T-cell (primary cell): ENCODE measurements around the gene RBM15. TPM values are rescaled to one million over a fixed set of nuclear protein-coding genes. Genes with fewer than 3 reads are reported as not detected.

Experiments used
- ATAC-seq, 4 experiments: fragments of 200-7000 bp in 3 of 4; fragments of 150-1000 bp in 1 of 4; cut with Tn5 transposase; replicated peaks in 1 of 4; 1 replicate in 3 of 4; 2 replicates in 1 of 4; pipeline ENCODE4 v1.10.0; 2021; ENCODE audit warnings: moderate library complexity in 3 of 4, mild to moderate bottlenecking in 2 of 4, moderate number of reproducible peaks in 1 of 4
- CTCF ChIA-PET, 2 donors: fragments of 300-600 bp; sonication (Branson Sonifier 250); formaldehyde crosslinking; loops; one replicate each; lab custom pipeline; 2022; ENCODE audit warnings: antibody characterized with exemption in 2 of 2; lab: Charles Lee
- POLR2A ChIA-PET, 2 donors: fragments of 300-600 bp; sonication (Branson Sonifier 250); formaldehyde crosslinking; loops; one replicate each; lab custom pipeline; 2022; ENCODE audit warnings: antibody characterized with exemption in 2 of 2; lab: Charles Lee
- DNase-seq, 35 experiments: peaks; one replicate each; pipeline versions ENCODE4 v3.0.0 to v3.0.0-alpha.2; 2013 to 2023
- H3K27ac ChIP-seq: one replicate; pipeline ENCODE4 v1.5.1; 2013; ENCODE audit warnings: low read length
- H3K27me3 ChIP-seq, 2 experiments: replicated peaks in 1 of 2; 1 replicate in 1 of 2; 2 replicates in 1 of 2; pipeline versions ENCODE4 v1.6.1 to v1.7.0; 2013; ENCODE audit warnings: low read length in 1 of 2, mixed read lengths in 1 of 2; ENCODE audit not compliant: control insufficient read depth in 2 of 2, insufficient read depth in 2 of 2; ENCODE audit errors: extremely low read depth in 1 of 2
- H3K36me3 ChIP-seq, 2 donors: 1 replicate in 1 of 2; 2 replicates in 1 of 2; pipeline versions ENCODE4 v1.6.1 to v1.7.0; 2013; ENCODE audit warnings: low read length in 1 of 2; ENCODE audit not compliant: control insufficient read depth in 2 of 2, insufficient read depth in 1 of 2; ENCODE audit errors: extremely low read depth in 1 of 2
- H3K4me1 ChIP-seq, 2 experiments: 1 replicate in 1 of 2; 2 replicates in 1 of 2; pipeline versions ENCODE4 v1.6.1 to v1.7.0; 2013; ENCODE audit warnings: low read length in 2 of 2, mixed read lengths in 1 of 2; ENCODE audit not compliant: insufficient read depth in 2 of 2, control insufficient read depth in 1 of 2; ENCODE audit errors: extremely low read depth in 1 of 2
- H3K4me3 ChIP-seq, 2 donors: 1 replicate in 1 of 2; 2 replicates in 1 of 2; pipeline versions ENCODE4 v1.5.1 to v1.7.0; 2013; ENCODE audit warnings: mild to moderate bottlenecking in 2 of 2, low read length in 1 of 2, moderate library complexity in 1 of 2; ENCODE audit not compliant: control insufficient read depth in 1 of 2; ENCODE audit errors: extremely low read depth in 1 of 2
- H3K9me3 ChIP-seq: 2 replicates; pipeline ENCODE4 v1.7.0; 2013
- H3K27ac Mint-ChIP-seq, 2 donors: one replicate each; pipeline ENCODE4 v1.8.0; 2020 to 2021; ENCODE audit warnings: mild to moderate bottlenecking in 2 of 2, mixed read lengths in 2 of 2
- H3K27me3 Mint-ChIP-seq, 2 donors: one replicate each; pipeline ENCODE4 v1.8.0; 2021 to 2022; ENCODE audit warnings: mixed read lengths in 2 of 2
- H3K36me3 Mint-ChIP-seq: one replicate; pipeline ENCODE4 v1.8.0; 2021; ENCODE audit warnings: mixed read lengths
- H3K4me1 Mint-ChIP-seq, 3 donors: one replicate each; pipeline ENCODE4 v1.8.0; 2020 to 2022; ENCODE audit warnings: mixed read lengths in 3 of 3, mild to moderate bottlenecking in 1 of 3
- H3K4me3 Mint-ChIP-seq, 3 donors: one replicate each; pipeline ENCODE4 v1.8.0; 2020 to 2022; ENCODE audit warnings: mild to moderate bottlenecking in 3 of 3, mixed read lengths in 3 of 3, moderate library complexity in 3 of 3
- H3K9me3 Mint-ChIP-seq, 3 donors: one replicate each; pipeline ENCODE4 v1.8.0; 2020 to 2022; ENCODE audit warnings: mixed read lengths in 3 of 3
- WGBS: methylation state at CpG from one replicate; pipeline ENCODE4 v1.1.5; 2013; ENCODE audit warnings: missing lambda C conversion rate; ENCODE audit not compliant: insufficient coverage; 5-methylcytosine and 5-hydroxymethylcytosine counted together
- total RNA-seq, 35 experiments: library from RNA in 6 of 35; stranded (reverse) in 6 of 35; fragments of 120-200 nt in 1 of 35; gene quantifications; one replicate each; pipeline versions ENCODE4 v1.2.1 to v1.2.4 and lab custom pipeline; 2013 to 2026

Gene RBM15
- total RNA-seq, 5 donors from 2014 or later (not counting 1 experiment from before 2014, with no cell fraction given), result 41.1 to 46.0 (median 43.7) TPM

DNA sequence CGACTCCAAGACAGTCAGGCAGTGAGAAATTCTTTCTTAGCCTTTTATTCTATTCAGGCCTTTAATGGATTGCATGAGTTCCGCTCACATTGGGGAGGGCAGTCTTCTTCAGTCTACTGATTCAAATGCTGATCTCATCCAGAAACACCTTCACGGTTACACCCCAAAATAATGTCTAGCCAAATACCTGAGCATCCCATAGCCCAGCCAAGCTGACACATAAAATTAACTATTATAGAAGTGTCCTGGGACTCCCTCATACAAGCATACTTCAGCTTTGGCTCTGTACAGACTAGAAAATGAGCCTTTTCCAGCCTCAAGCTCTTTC, 55.3 kb downstream of the RBM15 start:
- H3K27me3 ChIP-seq, result no peaks in the 10 kb centered on the region
- H3K4me3 ChIP-seq, result no peak overlapping the region
- Mint-ChIP-seq H3K9me3 (no peaks in the 10 kb centered on the region), H3K36me3 (peaks cover 23% of the 10 kb centered on the region), H3K27me3 (no peaks in the 10 kb centered on the region), H3K4me1 (no peaks in the 10 kb centered on the region), H3K27ac (no peak overlapping the region), H3K4me3 (no peak overlapping the region)
- 100% methylated on average over 1 of the region's 3 CpGs for WGBS
- no peak for DNase-seq
- H3K36me3 ChIP-seq, result peaks cover 0 to 17% of the 10 kb centered on the region in 2 donors
- no peaks in the 10 kb centered on the region for H3K9me3 ChIP-seq
- CTCF ChIA-PET, result interaction anchor here in 1 of 2 donors (0.6 kb wide), 1 partner anchor 64 kb away, joined by 6 read pairs; no protein-coding TSS in a partner anchor
- no peak overlapping the region for H3K27ac ChIP-seq
- POLR2A ChIA-PET, result no interaction called here
- ATAC-seq, result no peak
- H3K4me1 ChIP-seq, result no peaks in the 10 kb centered on the region

Other genes with a start within 250 kb of the RBM15 start
- not detected for gene UBL4B, start 226.9 kb upstream of the RBM15 start, total RNA-seq
- gene SLC6A17, start 188.9 kb upstream of the RBM15 start, total RNA-seq, result not detected
- 10 to 100 TPM; 11.0 to 19.4 (median 15.0) TPM for gene KCNC4, start 129.1 kb upstream of the RBM15 start, total RNA-seq
- under 1 TPM; 0.23 to 0.70 (median 0.35) TPM for gene SLC16A4, start 51.6 kb downstream of the RBM15 start, total RNA-seq
- 10 to 100 TPM; 60.0 to 68.6 (median 67.0) TPM for gene LAMTOR5, start 68.3 kb downstream of the RBM15 start, total RNA-seq
- under 1 TPM in 1 of 5 donors, not detected in 4; 0.20 TPM for gene PROK1, start 111.8 kb downstream of the RBM15 start, total RNA-seq
- gene KCNA10, start 179.8 kb downstream of the RBM15 start, total RNA-seq, result not detected